H9 (cell line): ENCODE results near the gene SLC5A2. TPM values are rescaled to one million over a fixed set of nuclear protein-coding genes. Genes with fewer than 3 reads are reported as not detected.

Experiments used
- DNase-seq: peaks from one replicate; pipeline ENCODE4 v3.0.0-alpha.2; 2017
- H2AFZ ChIP-seq: one replicate; pipeline ENCODE4 v1.6.1; 2013; ENCODE audit warnings: mild to moderate bottlenecking, low read length, control low read depth, moderate library complexity
- H2AK5ac ChIP-seq: 2 replicates; pipeline ENCODE4 v1.6.1; 2013; ENCODE audit warnings: low read length, control low read depth, mixed read lengths; ENCODE audit not compliant: insufficient read length
- H2BK120ac ChIP-seq: one replicate; pipeline ENCODE4 v1.6.1; 2013; ENCODE audit warnings: low read depth, mild to moderate bottlenecking, low read length, control low read depth, inconsistent platforms; ENCODE audit not compliant: poor library complexity, severe bottlenecking
- H2BK12ac ChIP-seq: 2 replicates; pipeline ENCODE4 v1.6.1; 2013; ENCODE audit warnings: low read length, control low read depth, mixed read lengths, low read depth; ENCODE audit not compliant: insufficient read length
- H2BK15ac ChIP-seq: 2 replicates; pipeline ENCODE4 v1.6.1; 2013; ENCODE audit warnings: low read depth, low read length, control low read depth
- H2BK20ac ChIP-seq: one replicate; pipeline ENCODE4 v1.6.1; 2013; ENCODE audit warnings: low read depth, mild to moderate bottlenecking, low read length, control low read depth, inconsistent platforms; ENCODE audit not compliant: poor library complexity, severe bottlenecking
- H2BK5ac ChIP-seq: 2 replicates; pipeline ENCODE4 v1.6.1; 2013; ENCODE audit warnings: low read length, control low read depth, mixed read lengths; ENCODE audit not compliant: insufficient read length
- H3K14ac ChIP-seq: 2 replicates; pipeline ENCODE4 v1.6.1; 2013; ENCODE audit warnings: low read length, control low read depth; ENCODE audit not compliant: insufficient read depth
- H3K18ac ChIP-seq: 2 replicates; pipeline ENCODE4 v1.6.1; 2013; ENCODE audit warnings: low read depth, mild to moderate bottlenecking, mixed read lengths, low read length, control low read depth; ENCODE audit not compliant: insufficient read length
- H3K23ac ChIP-seq: 2 replicates; pipeline ENCODE4 v1.6.1; 2013; ENCODE audit warnings: low read length, control low read depth, mixed read lengths, low read depth; ENCODE audit not compliant: insufficient read length
- H3K23me2 ChIP-seq: 2 replicates; pipeline ENCODE4 v1.6.1; 2013; ENCODE audit warnings: low read depth, mild to moderate bottlenecking, mixed read lengths, low read length, control low read depth; ENCODE audit not compliant: insufficient read length, poor library complexity, severe bottlenecking
- H3K27ac ChIP-seq: 2 replicates; pipeline ENCODE4 v1.5.1; 2013; ENCODE audit warnings: low read length, control low read depth, mixed read lengths, low read depth; ENCODE audit not compliant: insufficient read length
- H3K27me3 ChIP-seq: 2 replicates; pipeline ENCODE4 v1.6.1; 2013; ENCODE audit warnings: low read length, control low read depth, inconsistent platforms; ENCODE audit not compliant: insufficient read depth
- H3K4ac ChIP-seq: 2 replicates; pipeline ENCODE4 v1.6.1; 2013; ENCODE audit warnings: low read depth, mild to moderate bottlenecking, control low read depth, inconsistent platforms, low read length, moderate library complexity
- H3K4me1 ChIP-seq: 2 replicates; pipeline ENCODE4 v1.6.1; 2013; ENCODE audit warnings: low read length, control low read depth, inconsistent platforms; ENCODE audit not compliant: insufficient read depth
- H3K4me2 ChIP-seq: 2 replicates; pipeline ENCODE4 v1.6.1; 2013; ENCODE audit warnings: low read length, control low read depth, mixed read lengths; ENCODE audit not compliant: insufficient read length, insufficient read depth
- H3K56ac ChIP-seq: 2 replicates; pipeline ENCODE4 v1.6.1; 2013; ENCODE audit warnings: low read depth, mild to moderate bottlenecking, mixed read lengths, low read length, control low read depth; ENCODE audit not compliant: insufficient read length
- H3K79me1 ChIP-seq: 2 replicates; pipeline ENCODE4 v1.6.1; 2013; ENCODE audit warnings: low read depth, mild to moderate bottlenecking, moderate library complexity, low read length, control low read depth, inconsistent platforms; ENCODE audit not compliant: insufficient read depth, poor library complexity, severe bottlenecking
- H3K79me2 ChIP-seq: 2 replicates; pipeline ENCODE4 v1.6.1; 2013; ENCODE audit warnings: low read length, control low read depth, inconsistent platforms; ENCODE audit not compliant: insufficient read depth
- H3K9ac ChIP-seq: 2 replicates; pipeline ENCODE4 v1.6.1; 2013; ENCODE audit warnings: low read length, control low read depth, mixed read lengths; ENCODE audit not compliant: insufficient read length; ENCODE audit errors: extremely low read depth
- H3K9me3 ChIP-seq: one replicate; pipeline ENCODE4 v1.6.1; 2013; ENCODE audit warnings: low read depth, low read length, inconsistent platforms; ENCODE audit not compliant: control insufficient read depth
- H3T11ph ChIP-seq: one replicate; pipeline ENCODE4 v1.6.1; 2013; ENCODE audit warnings: mild to moderate bottlenecking, low read length, control low read depth, inconsistent platforms
- H4K20me1 ChIP-seq: one replicate; pipeline ENCODE4 v1.6.1; 2013; ENCODE audit not compliant: control insufficient read depth, insufficient read length, insufficient read depth
- H4K5ac ChIP-seq: 2 replicates; pipeline ENCODE4 v1.6.1; 2013; ENCODE audit warnings: low read depth, mild to moderate bottlenecking, mixed read lengths, low read length, control low read depth; ENCODE audit not compliant: insufficient read length
- H4K8ac ChIP-seq: replicated peaks from 2 replicates; pipeline ENCODE4 v1.6.1; 2013; ENCODE audit warnings: low read length, control low read depth, mixed read lengths, low read depth; ENCODE audit not compliant: insufficient read length
- H4K91ac ChIP-seq: 2 replicates; pipeline ENCODE4 v1.6.1; 2013; ENCODE audit warnings: low read depth, mild to moderate bottlenecking, moderate library complexity, mixed read lengths, low read length, control low read depth; ENCODE audit not compliant: insufficient read length
- H3K27ac Mint-ChIP-seq, 3 experiments: 2 replicates in 2 of 3; 3 replicates in 1 of 3; pipeline ENCODE4 v1.8.0; 2020 to 2021; ENCODE audit warnings: mixed read lengths in 3 of 3, mild to moderate bottlenecking in 1 of 3, moderate library complexity in 1 of 3
- H3K27me3 Mint-ChIP-seq: 2 replicates; pipeline ENCODE4 v1.8.0; 2021; ENCODE audit warnings: low read depth, mild to moderate bottlenecking, moderate library complexity, mixed read lengths
- H3K36me3 Mint-ChIP-seq, 3 experiments: 2 replicates in 2 of 3; 3 replicates in 1 of 3; pipeline ENCODE4 v1.8.0; 2020 to 2021; ENCODE audit warnings: low read depth in 3 of 3, mixed read lengths in 3 of 3; ENCODE audit not compliant: insufficient read depth in 1 of 3
- H3K4me1 Mint-ChIP-seq, 2 experiments: 2 replicates each; pipeline ENCODE4 v1.8.0; 2020; ENCODE audit warnings: mixed read lengths in 2 of 2
- H3K4me3 Mint-ChIP-seq, 2 experiments: 2 replicates in 1 of 2; 3 replicates in 1 of 2; pipeline ENCODE4 v1.8.0; 2020 to 2021; ENCODE audit warnings: mild to moderate bottlenecking in 2 of 2, mixed read lengths in 2 of 2, moderate library complexity in 1 of 2
- H3K9me3 Mint-ChIP-seq, 2 experiments: 2 replicates in 1 of 2; 3 replicates in 1 of 2; pipeline ENCODE4 v1.8.0; 2020; ENCODE audit warnings: mild to moderate bottlenecking in 2 of 2, mixed read lengths in 2 of 2, moderate library complexity in 1 of 2
- WGBS: extraction: QIAGEN DNeasy Blood & Tissue Kit; methylation state at CpG from one replicate; pipeline ENCODE4 v1.1.7; 2013; ENCODE audit warnings: missing lambda C conversion rate, low lambda C conversion rate, mixed read lengths; ENCODE audit not compliant: insufficient read length; ENCODE audit errors: extremely low coverage; 5-methylcytosine and 5-hydroxymethylcytosine counted together
- total RNA-seq: library from RNA; stranded (reverse); gene quantifications from 2 replicates; pipeline ENCODE4 v1.2.1, GENCODE V29; 2021
- TF ChIP-seq, protein P1 (sequence below): fragments of 200-600 bp; sonication (generic); conservative IDR thresholded peaks from 3 replicates; pipeline ENCODE4 v1.8.0; 2021; ENCODE audit warnings: antibody characterized with exemption, mild to moderate bottlenecking

Gene SLC5A2
- total RNA-seq, 1 experiment from 2014 or later: 0.52 TPM

DNA sequence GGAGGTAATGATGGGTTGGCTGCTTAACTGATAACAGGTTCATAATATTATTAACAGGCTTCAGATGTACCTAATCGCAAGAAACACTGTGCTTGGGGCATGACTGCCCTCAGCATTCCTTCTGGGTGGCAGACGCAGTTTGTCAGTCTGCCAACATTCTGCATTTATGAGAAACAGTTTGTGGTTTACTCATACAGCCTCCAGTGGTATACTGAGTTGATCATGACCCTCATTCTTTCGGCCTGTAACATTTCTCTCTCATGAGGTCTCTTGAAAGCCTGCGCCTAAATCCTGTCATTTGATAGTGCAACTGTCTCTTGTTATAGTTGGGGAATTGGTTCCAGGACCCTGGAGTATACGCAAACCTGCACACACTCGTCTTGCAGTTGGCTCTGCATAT is 30.2 kb downstream of the SLC5A2 start:
- Histone ChIP-seq H3K18ac (no peak overlapping the region), H3K14ac (no peak overlapping the region), H2AFZ (no peak overlapping the region), H3K9ac (no peak overlapping the region), H2BK5ac (no peak overlapping the region), H3K23ac (no peak overlapping the region), H4K5ac (no peak overlapping the region), H3K56ac (no peak overlapping the region), H2BK120ac (no peak overlapping the region), H2BK15ac (no peak overlapping the region), H3K4me1 (no peaks in the 10 kb centered on the region), H2AK5ac (no peak overlapping the region), H3T11ph (no peak overlapping the region), H4K91ac (no peak overlapping the region), H4K8ac (no peak overlapping the region), H2BK20ac (no peak overlapping the region), H3K23me2 (no peaks in the 10 kb centered on the region), H3K79me2 (no peaks in the 10 kb centered on the region), H2BK12ac (no peak overlapping the region), H3K79me1 (no peaks in the 10 kb centered on the region), H3K27me3 (no peaks in the 10 kb centered on the region), H3K9me3 (no peaks in the 10 kb centered on the region), H3K27ac (no peak overlapping the region), H4K20me1 (no peaks in the 10 kb centered on the region), H3K4ac (no peak overlapping the region), H3K4me2 (no peak overlapping the region)
- Mint-ChIP-seq H3K27ac (no peak overlapping the region), H3K4me1 (peaks cover 24 to 35% of the 10 kb centered on the region in 2 experiments), H3K36me3 (peaks cover 4 to 5% (median 4%) of the 10 kb centered on the region in 3 experiments; a peak in 6 of 7 replicates), H3K4me3 (no peak overlapping the region), H3K9me3 (peaks cover 15 to 21% of the 10 kb centered on the region in 2 experiments), H3K27me3 (peaks cover 4% of the 10 kb centered on the region)
- no CpG with 5 or more reads among the region's 6 CpGs for WGBS
- TF ChIP-seq, protein P1, sequence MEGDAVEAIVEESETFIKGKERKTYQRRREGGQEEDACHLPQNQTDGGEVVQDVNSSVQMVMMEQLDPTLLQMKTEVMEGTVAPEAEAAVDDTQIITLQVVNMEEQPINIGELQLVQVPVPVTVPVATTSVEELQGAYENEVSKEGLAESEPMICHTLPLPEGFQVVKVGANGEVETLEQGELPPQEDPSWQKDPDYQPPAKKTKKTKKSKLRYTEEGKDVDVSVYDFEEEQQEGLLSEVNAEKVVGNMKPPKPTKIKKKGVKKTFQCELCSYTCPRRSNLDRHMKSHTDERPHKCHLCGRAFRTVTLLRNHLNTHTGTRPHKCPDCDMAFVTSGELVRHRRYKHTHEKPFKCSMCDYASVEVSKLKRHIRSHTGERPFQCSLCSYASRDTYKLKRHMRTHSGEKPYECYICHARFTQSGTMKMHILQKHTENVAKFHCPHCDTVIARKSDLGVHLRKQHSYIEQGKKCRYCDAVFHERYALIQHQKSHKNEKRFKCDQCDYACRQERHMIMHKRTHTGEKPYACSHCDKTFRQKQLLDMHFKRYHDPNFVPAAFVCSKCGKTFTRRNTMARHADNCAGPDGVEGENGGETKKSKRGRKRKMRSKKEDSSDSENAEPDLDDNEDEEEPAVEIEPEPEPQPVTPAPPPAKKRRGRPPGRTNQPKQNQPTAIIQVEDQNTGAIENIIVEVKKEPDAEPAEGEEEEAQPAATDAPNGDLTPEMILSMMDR: no peak
- DNase-seq: no peak
